Chondrocyte (in vitro differentiated cells): ENCODE measurements around the gene DOK3. TPM values are rescaled to one million over a fixed set of nuclear protein-coding genes. Genes with fewer than 3 reads are reported as not detected.

ENCODE experiments used
- DNase-seq: peaks from one replicate; pipeline ENCODE4 v3.0.0; 2021; ENCODE audit warnings: mixed read lengths, low spot score
- H3K27ac Mint-ChIP-seq: one replicate; pipeline ENCODE4 v1.8.0; 2021; ENCODE audit warnings: mild to moderate bottlenecking, moderate library complexity, mixed read lengths; ENCODE audit not compliant: unreplicated experiment
- H3K27me3 Mint-ChIP-seq: 2 replicates; pipeline ENCODE4 v1.8.0; 2021; ENCODE audit warnings: low read depth, mixed read lengths
- H3K36me3 Mint-ChIP-seq: 2 replicates; pipeline ENCODE4 v1.8.0; 2021; ENCODE audit warnings: low read depth, mixed read lengths
- H3K4me1 Mint-ChIP-seq: 2 replicates; pipeline ENCODE4 v1.8.0; 2021; ENCODE audit warnings: low read depth, mild to moderate bottlenecking, mixed read lengths
- H3K4me3 Mint-ChIP-seq: one replicate; pipeline ENCODE4 v1.8.0; 2021; ENCODE audit warnings: mild to moderate bottlenecking, moderate library complexity, mixed read lengths; ENCODE audit not compliant: unreplicated experiment
- H3K9me3 Mint-ChIP-seq: 2 replicates; pipeline ENCODE4 v1.8.0; 2021; ENCODE audit warnings: low read depth, mixed read lengths
- total RNA-seq: library from RNA; stranded (reverse); gene quantifications from 3 replicates; pipeline ENCODE4 v1.2.1, GENCODE V29; 2021
- TF ChIP-seq, protein P1 (sequence below): fragments of 200-600 bp; sonication (generic); IDR thresholded peaks from 2 replicates; pipeline ENCODE4 v1.5.0; 2021; ENCODE audit warnings: antibody characterized with exemption, mild to moderate bottlenecking, moderate library complexity

DOK3 gene
- total RNA-seq, 1 donor from 2014 or later = 7.5 TPM

DNA sequence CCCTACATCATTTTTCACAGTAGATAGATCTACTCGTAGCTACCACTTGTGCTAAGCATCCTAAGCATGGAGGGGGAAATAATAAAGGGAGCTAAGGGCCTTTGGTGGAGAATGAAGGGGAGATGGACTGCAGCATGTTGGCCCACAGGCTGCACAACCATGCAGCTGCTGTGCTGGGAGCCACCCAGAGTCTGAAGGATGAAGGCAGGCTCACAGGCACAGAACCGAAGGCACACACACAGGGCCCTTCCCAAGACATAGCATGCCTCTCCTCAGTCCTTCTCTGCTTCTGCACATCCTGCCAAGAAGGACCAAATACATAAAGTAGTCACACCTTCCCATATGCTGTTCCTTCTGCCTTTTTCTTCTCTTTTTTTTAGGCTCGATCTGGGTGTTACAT is 38.1 kb upstream of the DOK3 start:
- DNase-seq = no peak
- peaks cover 71% of the 10 kb centered on the region for H3K4me1 Mint-ChIP-seq

DNA sequence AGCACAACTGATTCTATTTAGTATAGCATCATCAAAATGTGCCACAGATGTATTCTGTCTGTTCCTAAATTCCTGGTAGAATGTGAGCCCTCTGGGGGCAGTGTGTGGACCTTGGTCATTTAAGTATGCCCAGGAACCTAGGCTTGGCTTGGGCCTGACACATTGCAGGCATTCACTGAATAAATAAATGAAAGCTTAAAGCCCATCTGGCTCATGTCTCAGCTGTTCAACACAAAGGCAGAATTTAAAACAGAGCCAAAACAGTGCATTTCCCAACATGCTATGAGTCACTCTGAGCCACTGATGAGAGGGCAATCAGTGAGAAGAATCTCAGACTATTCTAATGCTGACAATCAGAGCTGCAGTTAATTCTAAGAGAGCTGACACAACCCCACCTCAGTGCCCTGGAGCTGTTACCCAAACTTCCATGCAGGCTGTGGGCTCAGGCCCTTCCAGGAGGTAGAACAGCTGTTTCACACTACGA is 36.7 kb upstream of the DOK3 start:
- TF ChIP-seq, protein P1, sequence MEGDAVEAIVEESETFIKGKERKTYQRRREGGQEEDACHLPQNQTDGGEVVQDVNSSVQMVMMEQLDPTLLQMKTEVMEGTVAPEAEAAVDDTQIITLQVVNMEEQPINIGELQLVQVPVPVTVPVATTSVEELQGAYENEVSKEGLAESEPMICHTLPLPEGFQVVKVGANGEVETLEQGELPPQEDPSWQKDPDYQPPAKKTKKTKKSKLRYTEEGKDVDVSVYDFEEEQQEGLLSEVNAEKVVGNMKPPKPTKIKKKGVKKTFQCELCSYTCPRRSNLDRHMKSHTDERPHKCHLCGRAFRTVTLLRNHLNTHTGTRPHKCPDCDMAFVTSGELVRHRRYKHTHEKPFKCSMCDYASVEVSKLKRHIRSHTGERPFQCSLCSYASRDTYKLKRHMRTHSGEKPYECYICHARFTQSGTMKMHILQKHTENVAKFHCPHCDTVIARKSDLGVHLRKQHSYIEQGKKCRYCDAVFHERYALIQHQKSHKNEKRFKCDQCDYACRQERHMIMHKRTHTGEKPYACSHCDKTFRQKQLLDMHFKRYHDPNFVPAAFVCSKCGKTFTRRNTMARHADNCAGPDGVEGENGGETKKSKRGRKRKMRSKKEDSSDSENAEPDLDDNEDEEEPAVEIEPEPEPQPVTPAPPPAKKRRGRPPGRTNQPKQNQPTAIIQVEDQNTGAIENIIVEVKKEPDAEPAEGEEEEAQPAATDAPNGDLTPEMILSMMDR = peak; percentile 57
- peaks cover 68% of the 10 kb centered on the region for H3K4me1 Mint-ChIP-seq
- peaks cover 3% of the 10 kb centered on the region for H3K36me3 Mint-ChIP-seq
- peaks cover 3% of the 10 kb centered on the region for H3K9me3 Mint-ChIP-seq
- H3K27ac Mint-ChIP-seq = peak overlapping the region; percentile 97
- no peaks in the 10 kb centered on the region for H3K27me3 Mint-ChIP-seq
- no peak overlapping the region for H3K4me3 Mint-ChIP-seq
- DNase-seq = no peak

More for the DNA sequence above, 38.1 kb upstream of the DOK3 start:
- Mint-ChIP-seq H3K27ac (peak overlapping the region; percentile 62), H3K27me3 (no peaks in the 10 kb centered on the region), H3K4me3 (no peak overlapping the region), H3K36me3 (peaks cover 6% of the 10 kb centered on the region), H3K9me3 (peaks cover 3% of the 10 kb centered on the region)
- TF ChIP-seq, protein P1 = no peak

DNA sequence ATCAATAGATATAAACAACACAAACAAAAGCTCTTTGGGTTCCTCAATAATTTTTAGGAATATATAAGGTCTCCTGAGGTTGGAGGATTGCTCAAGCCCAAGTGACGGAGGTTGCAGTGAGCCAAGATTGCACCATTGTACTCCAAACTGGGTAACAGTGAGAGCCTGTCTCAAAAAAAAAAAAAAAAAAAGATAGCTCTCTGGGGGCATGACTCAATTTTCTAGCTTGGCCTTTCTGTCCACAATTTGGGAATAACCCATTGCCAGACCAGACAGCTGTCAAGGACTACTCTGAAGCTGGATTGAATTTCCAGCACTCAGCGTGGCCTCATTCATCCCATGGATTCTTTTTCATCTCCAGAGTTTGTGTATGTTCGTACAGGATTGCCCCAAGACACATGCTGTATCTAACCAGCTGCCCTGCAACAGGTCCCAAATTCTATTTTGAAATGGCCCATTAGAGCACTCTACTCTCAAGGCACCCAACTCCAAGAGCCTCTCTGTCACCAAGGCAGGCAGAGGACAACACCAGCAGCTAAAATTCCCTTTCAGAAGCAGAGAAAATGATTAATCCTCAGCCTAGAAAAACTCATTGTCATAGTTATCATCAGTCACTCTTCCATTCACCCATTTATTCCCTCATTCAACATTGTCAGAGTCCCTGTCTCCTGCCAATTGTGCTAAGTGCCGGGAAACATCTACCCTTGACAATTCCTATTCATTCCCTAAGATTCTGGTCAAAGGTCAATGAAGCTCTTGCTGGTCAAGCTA is 36.0 kb upstream of the DOK3 start:
- peak overlapping the region; percentile 97 for H3K27ac Mint-ChIP-seq
- peaks cover 3% of the 10 kb centered on the region for H3K36me3 Mint-ChIP-seq
- no peaks in the 10 kb centered on the region for H3K27me3 Mint-ChIP-seq
- H3K4me1 Mint-ChIP-seq = peaks cover 72% of the 10 kb centered on the region
- TF ChIP-seq, protein P1 = no peak
- DNase-seq = no peak
- peaks cover 3% of the 10 kb centered on the region for H3K9me3 Mint-ChIP-seq
- peak overlapping the region; percentile 1 for H3K4me3 Mint-ChIP-seq

DNA sequence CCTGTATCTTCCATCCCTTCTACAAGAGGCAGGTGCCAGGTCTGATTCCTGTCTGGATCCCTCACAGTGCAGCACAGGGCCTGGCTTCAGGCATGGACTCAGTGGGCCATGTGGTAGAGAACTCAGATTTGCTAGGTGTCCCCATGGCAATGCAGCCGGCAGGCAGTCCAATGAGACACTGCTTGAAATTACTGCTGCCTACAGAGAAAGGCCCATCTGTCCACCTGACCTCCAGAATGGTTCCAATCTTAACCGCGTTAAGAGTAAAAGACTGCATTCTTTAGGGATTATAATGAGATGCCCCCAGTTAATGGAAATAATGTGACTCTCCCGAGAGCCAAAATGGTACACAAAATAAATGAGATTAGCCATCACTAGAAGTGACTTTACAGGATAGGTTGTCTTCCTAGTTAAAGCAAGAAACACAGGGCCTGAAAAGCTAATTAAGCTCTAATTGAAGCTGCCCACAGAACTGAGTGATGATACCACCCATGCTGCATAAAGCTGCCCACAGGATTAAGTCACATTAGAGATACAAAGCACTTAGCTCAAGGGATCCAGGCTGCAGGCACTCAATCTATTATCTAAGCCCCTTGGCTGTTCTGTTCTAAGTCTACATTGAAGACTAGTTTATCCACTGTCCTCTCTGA is 33.3 kb upstream of the DOK3 start:
- H3K9me3 Mint-ChIP-seq = peaks cover 3% of the 10 kb centered on the region
- DNase-seq = no peak
- H3K36me3 Mint-ChIP-seq = no peaks in the 10 kb centered on the region
- no peaks in the 10 kb centered on the region for H3K27me3 Mint-ChIP-seq
- H3K4me1 Mint-ChIP-seq = peaks cover 84% of the 10 kb centered on the region
- TF ChIP-seq, protein P1 = no peak
- H3K27ac Mint-ChIP-seq = peak overlapping the region; percentile 34
- no peak overlapping the region for H3K4me3 Mint-ChIP-seq

DNA sequence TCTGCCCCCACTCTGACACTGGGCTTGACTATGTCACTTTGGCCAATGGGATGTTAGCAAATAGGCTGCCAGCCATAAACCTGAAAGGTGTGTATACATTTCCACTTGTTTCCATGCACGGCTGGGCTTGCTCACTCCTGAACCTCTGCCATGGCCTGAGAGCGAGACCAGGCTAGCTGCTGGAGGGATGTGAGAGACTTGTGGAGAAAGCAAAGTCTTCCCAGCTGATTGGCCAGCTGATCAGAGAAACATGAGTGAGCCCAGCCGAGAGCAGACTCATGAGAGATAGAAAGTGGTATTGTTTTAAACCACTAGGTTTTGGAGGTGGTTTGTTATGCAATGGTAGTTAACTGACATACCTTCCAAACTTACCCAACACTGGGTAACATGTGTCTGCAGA is 30.8 kb upstream of the DOK3 start:
- Mint-ChIP-seq H3K4me3 (no peak overlapping the region), H3K9me3 (no peaks in the 10 kb centered on the region), H3K27ac (peak overlapping the region; percentile 27), H3K4me1 (peaks cover 86% of the 10 kb centered on the region), H3K36me3 (peaks cover 4% of the 10 kb centered on the region), H3K27me3 (no peaks in the 10 kb centered on the region)
- no peak for DNase-seq
- TF ChIP-seq, protein P1 = no peak
